ENCODE measurements around the gene KLF15. TPM values are rescaled to one million over a fixed set of nuclear protein-coding genes. Genes with fewer than 3 reads are reported as not detected.

The KLF15 gene
- 10 to 100 TPM; 12.8 to 14.8 TPM for total RNA-seq
- 10 to 100 TPM in 2 of 6 donors, 1 to 10 TPM in 4; 5.4 to 11.0 (median 7.8) TPM for polyA plus RNA-seq (ENCODE audit: insufficient read length in 6 of 6)
- long read RNA-seq, donor 1, partial matches to known transcripts: 0 of 2 reads
- long read RNA-seq, donor 1, other reads (novel, unspliced or antisense): 0 of 2 reads
- long read RNA-seq, donor 2, partial matches to known transcripts: 0 of 2 reads
- long read RNA-seq, donor 2, other reads (novel, unspliced or antisense): 0 of 2 reads
- long read RNA-seq, donor 3, partial matches to known transcripts: 0 of 1 reads
- long read RNA-seq, donor 3, other reads (novel, unspliced or antisense): 0 of 1 reads
- long read RNA-seq, donor 4: 0 reads
- long read RNA-seq, donor 5, partial matches to known transcripts: 0 of 1 reads
- long read RNA-seq, donor 5, other reads (novel, unspliced or antisense): 0 of 1 reads
- long read RNA-seq, donor 6, partial matches to known transcripts: 0 of 3 reads
- long read RNA-seq, donor 6, other reads (novel, unspliced or antisense): 0 of 3 reads
- long read RNA-seq, donor 7: 0 reads
- long read RNA-seq, donor 8, partial matches to known transcripts: 0 of 1 reads
- long read RNA-seq, donor 8, other reads (novel, unspliced or antisense): 0 of 1 reads
- long read RNA-seq, donor 9: 0 reads
- long read RNA-seq, donor 10: 0 reads
- long read RNA-seq, donor 11, transcript KLF15-201 (3 exons, 2,574 nt): major isoform, 9 of 22 reads
- long read RNA-seq, donor 11, partial matches to known transcripts: 13 of 22 reads
- long read RNA-seq, donor 11, other reads (novel, unspliced or antisense): 0 of 22 reads
- long read RNA-seq, donor 12, partial matches to known transcripts: 0 of 3 reads
- long read RNA-seq, donor 12, other reads (novel, unspliced or antisense): 0 of 3 reads

- Histone ChIP-seq H3K27me3 (peaks cover 0 to 81% of the 10 kb centered on the region in 2 donors), H3K4me3 (peak within 1 kb of the TSS; percentile 60 to 65), H3K4me1 (peaks cover 18 to 44% of the 10 kb centered on the region in 2 donors), H3K27ac (peak within 1 kb of the TSS; percentile 67 to 89), H3K9me3 (no peaks in the 10 kb centered on the region), H3K36me3 (no peaks in the 10 kb centered on the region)
- intact Hi-C loops (cut with DNase I): no loop called here
- ATAC-seq (peak; percentile 83), DNase-seq (peak; percentile 82 to 95 (median 92))
- TF ChIP-seq CTCF (IDR thresholded peaks at IDR 0.05): no peak
Measured at GRCh38 chr3:126357295-126358037, at the start of gene KLF15. KLF15 (minus strand) TSS chr3:126357408; CDS start chr3:126352922, 4,486 bp downstream.

- Histone ChIP-seq H3K27me3 (peaks cover 1 to 19% of the 10 kb centered on the region in 2 donors), H3K27ac (no peak overlapping the region), H3K4me1 (no peaks in the 10 kb centered on the region), H3K9me3 (no peaks in the 10 kb centered on the region), H3K36me3 (no peaks in the 10 kb centered on the region), H3K4me3 (no peak overlapping the region)
- TF ChIP-seq CTCF (IDR thresholded peaks at IDR 0.05): no peak
- ATAC-seq (no peak), DNase-seq (no peak)
- intact Hi-C loops (cut with DNase I): no loop called here
Measured at GRCh38 chr3:126406389-126407296, 49.4 kb upstream of the KLF15 start.

GRCh38 chr3:126402666-126403302, 45.6 kb upstream of the KLF15 start:
- H3K9me3 ChIP-seq: peaks cover 0 to 3% of the 10 kb centered on the region in 2 donors
- H3K27me3 ChIP-seq: peaks cover 0 to 17% of the 10 kb centered on the region in 2 donors
- TF ChIP-seq CTCF (IDR thresholded peaks at IDR 0.05): no peak
- H3K27ac ChIP-seq: no peak overlapping the region
- no peak for DNase-seq
- no peaks in the 10 kb centered on the region for H3K36me3 ChIP-seq
- intact Hi-C loops (cut with DNase I): no loop called here
- ATAC-seq: no peak
- no peaks in the 10 kb centered on the region for H3K4me1 ChIP-seq
- no peak overlapping the region for H3K4me3 ChIP-seq

GRCh38 chr3:126402178-126402577, 45.0 kb upstream of the KLF15 start:
- Histone ChIP-seq H3K9me3 (peaks cover 0 to 3% of the 10 kb centered on the region in 2 donors), H3K27me3 (peaks cover 0 to 12% of the 10 kb centered on the region in 2 donors), H3K27ac (no peak overlapping the region), H3K36me3 (no peaks in the 10 kb centered on the region), H3K4me1 (no peaks in the 10 kb centered on the region), H3K4me3 (no peak overlapping the region)
- intact Hi-C loops (cut with DNase I): no loop called here
- DNase-seq (no peak), ATAC-seq (no peak)
- no peak for TF ChIP-seq CTCF (IDR thresholded peaks at IDR 0.05)
